ENCODE results near the gene RASAL3.
"Not testable (repeated sequence)": the region's sequence is repeated elsewhere in the genome, so short reads cannot be mapped to it uniquely, and the experiment has no call there.

- TF ChIP-seq, protein P1, sequence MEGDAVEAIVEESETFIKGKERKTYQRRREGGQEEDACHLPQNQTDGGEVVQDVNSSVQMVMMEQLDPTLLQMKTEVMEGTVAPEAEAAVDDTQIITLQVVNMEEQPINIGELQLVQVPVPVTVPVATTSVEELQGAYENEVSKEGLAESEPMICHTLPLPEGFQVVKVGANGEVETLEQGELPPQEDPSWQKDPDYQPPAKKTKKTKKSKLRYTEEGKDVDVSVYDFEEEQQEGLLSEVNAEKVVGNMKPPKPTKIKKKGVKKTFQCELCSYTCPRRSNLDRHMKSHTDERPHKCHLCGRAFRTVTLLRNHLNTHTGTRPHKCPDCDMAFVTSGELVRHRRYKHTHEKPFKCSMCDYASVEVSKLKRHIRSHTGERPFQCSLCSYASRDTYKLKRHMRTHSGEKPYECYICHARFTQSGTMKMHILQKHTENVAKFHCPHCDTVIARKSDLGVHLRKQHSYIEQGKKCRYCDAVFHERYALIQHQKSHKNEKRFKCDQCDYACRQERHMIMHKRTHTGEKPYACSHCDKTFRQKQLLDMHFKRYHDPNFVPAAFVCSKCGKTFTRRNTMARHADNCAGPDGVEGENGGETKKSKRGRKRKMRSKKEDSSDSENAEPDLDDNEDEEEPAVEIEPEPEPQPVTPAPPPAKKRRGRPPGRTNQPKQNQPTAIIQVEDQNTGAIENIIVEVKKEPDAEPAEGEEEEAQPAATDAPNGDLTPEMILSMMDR (IDR thresholded peaks at IDR 0.05): not testable (repeated sequence)
- TF ChIP-seq POLR2A (IDR thresholded peaks at IDR 0.05): not testable (repeated sequence)
Observed at GRCh38 chr19:15473821-15474220, 9.5 kb upstream of the RASAL3 start.
